NCI-H510A (cell line): Measurements from ENCODE around the gene FMN1.

Experiments used
- DNase-seq: peaks from one replicate; lab custom pipeline; 2025; lab: John Stamatoyannopoulos, UW

The FMN1 gene

DNA sequence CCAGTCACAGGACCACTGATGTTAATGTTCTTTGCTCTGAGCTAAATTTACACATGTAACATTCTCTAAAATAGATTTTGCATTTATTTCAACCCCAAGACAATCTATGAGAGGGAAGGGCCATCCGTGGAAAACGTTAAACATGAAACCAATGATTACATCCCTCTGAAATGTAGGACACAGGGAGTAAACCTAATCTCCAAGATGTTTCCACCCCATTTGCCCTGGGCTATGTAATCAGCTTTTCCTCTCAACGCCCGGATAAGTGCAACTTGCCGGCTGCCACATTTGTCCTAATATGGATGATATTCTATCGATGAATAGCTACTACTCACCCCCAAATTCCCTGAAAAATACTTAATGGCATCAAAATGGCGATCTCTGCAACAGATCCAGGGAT, 6.4 kb upstream of the FMN1 start:
- DNase-seq, result no peak

DNA sequence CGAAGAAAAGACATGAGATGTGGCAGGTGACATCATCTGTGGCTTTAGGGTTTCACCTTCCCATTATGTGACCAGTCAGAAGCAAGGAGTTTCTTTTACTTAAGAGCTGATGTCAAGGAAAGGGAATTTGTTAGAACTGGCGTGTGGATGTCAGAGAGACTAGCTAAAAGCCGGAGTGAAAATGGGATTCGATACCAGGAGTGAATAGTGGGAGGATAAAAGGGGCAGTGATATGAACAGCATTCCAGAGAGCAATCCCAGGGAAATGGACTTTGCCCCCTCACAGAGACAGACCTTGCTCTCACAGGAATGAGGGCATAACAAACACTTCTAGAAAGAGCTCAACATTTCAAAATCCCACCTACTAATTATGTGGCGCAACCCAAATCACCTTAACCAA, 5.9 kb upstream of the FMN1 start:
- DNase-seq, result no peak

DNA sequence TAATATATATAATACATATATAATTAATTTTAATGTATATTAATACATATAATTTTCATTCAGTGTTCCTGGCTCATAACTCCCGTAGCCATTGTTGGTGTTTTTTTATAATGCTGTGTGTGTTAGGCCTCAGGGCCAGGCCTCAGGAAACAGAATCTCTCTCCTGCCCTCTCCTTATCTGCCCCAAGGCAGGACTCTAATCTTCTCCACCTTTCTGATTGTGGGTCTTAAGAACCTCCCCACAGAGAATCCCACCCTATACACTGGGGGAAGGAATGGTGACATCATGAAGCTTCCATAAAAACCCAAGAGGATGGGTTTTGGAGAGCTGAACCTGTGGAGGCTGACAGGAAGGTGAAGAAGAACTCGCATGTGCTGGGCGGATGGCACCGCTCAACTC, 4.0 kb upstream of the FMN1 start:
- DNase-seq, result no peak

- no peak for DNase-seq
Measured at GRCh38 chr15:33197636-33198035, 3.1 kb upstream of the FMN1 start.

DNA sequence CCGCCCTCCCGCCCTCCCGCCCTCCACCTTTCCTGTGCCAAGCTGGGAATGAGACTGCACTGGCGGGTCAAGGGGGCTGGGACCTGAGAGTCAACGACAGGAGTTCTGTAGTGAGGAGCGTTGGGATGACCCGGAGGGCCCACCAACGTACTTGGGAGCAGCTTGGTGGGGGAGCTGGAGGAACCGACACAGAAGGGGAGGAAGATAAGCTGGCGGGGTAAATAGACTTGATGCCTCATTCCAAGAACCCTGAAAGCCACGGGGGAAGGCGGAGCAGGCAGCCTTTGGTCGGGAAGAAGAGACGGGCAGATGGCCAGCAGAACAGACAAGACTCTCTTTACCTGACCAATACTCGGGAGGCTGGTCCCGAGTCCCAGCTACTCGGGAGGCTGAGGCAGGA, 277 bp downstream of the FMN1 start:
- no peak for DNase-seq

- DNase-seq, result no peak
Measured at GRCh38 chr15:33191591-33191990, 2.9 kb downstream of the FMN1 start.

DNA sequence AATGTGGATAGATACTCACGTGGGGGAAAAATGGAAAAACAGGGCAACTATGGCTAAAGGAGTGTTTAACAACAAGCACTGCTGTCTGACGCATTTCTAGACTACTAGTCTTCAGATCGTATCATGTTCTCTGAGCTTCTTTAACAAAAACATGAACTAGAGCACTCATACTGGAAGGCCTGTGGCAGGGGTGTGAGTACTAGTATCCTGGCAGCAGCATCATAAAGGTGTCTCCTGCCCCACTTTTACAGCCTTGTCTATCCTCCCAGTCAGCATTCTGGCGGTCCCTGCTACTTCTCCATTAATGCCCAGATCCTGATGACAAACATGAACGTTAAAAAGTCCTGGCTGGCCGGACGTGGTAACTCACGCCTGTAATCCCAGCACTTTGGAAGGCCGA, 4.0 kb downstream of the FMN1 start:
- no peak for DNase-seq

DNA sequence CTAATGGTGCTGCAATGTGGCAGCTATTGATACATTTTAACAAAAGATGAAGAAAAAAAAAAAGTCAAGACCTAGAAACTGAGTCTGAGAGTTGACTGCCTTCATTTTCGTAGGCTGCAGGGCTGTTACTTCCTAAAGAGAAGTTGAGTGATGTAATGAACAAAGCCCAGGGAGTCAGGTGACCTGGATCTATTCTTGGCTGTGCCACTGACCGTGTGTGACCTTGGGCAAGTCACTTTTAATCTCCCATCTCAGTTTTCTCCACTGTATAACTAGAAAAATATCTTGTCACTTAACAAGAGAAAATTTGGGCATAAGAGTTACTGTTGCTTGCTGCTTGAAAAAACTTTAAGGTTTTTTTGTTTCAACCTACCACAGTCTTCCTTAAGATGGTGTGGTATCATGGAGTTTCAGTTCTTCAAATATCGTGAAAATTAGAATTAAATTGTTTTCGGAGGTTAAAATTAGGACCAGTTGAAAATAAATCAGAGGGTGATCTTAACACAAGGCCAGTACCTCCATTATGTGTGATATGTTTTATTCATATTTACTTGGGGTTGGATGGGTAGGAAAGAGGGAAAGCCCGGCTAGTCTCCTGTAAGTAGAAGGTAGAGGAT, 5.8 kb downstream of the FMN1 start:
- DNase-seq, result no peak

DNA sequence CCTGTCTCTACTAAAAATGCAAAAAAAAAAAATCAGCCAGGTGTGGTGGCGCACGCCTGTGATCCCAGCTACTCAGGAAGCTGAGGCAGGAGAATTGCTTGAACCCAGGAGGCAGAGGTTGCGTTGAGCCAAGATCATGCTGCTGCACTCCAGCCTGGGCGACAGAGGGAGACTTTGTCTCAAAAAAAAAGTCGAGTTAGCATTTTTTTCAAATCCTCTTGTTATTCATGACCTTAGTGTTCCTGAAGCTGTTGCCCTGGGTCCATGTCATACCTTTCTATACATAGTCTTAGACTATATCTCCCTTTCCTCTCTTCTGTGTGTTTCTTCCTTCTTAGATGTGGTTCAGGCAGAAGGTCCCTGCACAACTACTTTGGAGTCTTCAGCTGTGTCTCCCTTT, 6.4 kb downstream of the FMN1 start:
- DNase-seq, result no peak

GRCh38 chr15:33183334-33183733, 11.2 kb downstream of the FMN1 start:
- DNase-seq, result no peak

GRCh38 chr15:33182926-33183325, 11.6 kb downstream of the FMN1 start:
- DNase-seq, result no peak

DNA sequence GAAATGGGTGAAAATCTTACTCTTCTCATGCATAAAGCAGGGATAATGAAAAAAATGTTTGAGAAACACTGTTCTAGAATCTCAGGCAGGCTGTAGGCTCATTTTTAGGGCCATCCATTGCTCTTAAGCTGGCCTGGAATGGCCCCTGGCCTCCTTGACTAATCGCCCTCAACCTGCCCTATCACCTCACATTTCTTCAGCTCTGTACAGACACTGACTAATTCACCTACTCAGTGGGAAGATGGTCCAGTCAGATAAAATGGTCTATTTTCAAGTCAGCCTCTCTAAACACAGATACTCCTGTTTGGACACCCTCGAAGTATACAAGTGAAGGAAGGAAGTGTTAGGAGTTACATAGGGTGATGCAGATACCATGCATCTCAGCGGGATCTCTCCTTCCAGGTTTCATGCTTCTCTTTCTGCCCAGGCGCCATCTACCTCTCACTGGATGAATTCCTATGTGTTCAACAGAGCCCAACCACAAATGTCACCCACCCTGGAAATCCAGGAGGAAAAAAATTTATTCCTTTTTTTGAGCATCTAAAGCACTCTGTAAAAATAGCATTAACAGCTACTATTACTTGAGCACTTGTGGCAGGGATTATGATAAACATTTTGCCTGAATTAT, 12.1 kb downstream of the FMN1 start:
- no peak for DNase-seq

DNA sequence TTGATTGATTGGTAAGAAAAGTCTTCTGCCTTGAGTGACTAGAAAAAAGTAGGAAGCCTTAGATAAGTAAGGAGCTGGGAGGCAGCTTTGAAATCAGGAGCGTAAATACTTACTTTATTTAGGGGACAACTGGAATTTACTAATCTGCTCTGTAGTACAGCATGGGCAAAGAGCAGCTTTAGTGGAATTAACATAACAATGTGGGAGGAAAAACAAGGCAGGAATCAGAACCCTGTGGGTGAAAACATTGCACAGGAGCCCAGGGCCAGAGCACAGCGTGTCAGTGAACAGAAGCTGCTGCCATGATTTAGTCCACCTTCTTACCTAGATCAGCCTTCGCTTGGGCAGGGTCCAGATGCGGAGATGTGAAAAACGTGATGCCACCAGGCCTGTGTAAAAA, 14.6 kb downstream of the FMN1 start:
- no peak for DNase-seq

DNA sequence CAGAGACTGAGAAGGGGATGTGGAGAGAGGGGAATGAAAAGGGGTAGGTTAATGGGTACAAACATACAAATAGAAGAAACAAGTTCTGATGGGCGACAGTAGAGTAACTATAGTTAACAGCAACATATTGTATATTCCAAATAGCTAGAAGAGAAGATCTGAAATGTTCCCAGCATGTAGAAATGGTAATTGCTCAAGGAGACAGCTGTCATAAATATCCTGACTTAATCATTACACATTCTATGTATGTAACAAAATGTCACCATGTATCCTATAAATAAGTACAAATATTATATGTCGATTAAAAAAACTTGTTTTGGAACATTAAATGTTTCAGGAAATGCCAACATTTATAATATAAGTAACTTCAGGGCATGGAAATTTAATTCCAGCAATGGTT, 23.3 kb downstream of the FMN1 start:
- DNase-seq, result no peak

DNA sequence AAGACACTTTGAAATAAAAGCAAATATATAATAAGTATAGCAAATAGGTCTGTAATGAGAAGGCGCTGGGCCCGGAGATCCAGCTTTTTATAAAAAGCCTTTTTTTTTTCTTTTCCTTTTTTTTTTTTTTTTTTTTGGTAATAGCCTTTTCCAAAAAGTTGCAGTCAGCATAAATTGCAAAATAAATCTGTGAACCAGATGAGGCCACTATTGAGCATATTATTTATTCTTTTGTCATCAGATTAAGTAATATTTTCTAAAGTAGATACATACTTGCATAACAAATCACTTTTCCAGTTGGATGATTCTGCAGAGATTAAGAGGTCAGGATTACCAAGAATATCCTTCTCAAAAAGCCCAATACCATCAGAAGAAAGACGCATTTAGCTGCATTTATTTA, 24.9 kb downstream of the FMN1 start:
- DNase-seq, result no peak

DNA sequence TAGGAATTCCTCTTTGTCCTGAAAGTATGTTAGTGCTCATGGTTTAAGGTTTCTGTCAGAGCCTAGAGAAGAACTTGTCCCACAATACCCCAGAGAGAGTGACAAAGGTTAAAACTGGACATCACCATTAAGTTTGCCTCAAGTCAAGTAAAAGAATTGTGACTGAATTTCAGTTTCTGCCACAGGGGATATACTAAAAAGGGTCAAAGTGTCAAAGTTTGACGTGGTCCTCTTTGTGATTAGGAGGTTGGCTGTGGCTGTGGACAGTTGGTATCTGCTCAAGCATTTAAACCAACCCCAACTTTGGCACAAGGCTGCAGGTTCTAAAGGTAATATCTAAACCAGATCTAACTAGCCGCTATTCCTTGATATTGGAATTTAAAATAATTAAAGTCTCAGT, 26.1 kb downstream of the FMN1 start:
- DNase-seq, result no peak

GRCh38 chr15:33163816-33164215, 30.7 kb downstream of the FMN1 start:
- DNase-seq, result no peak

DNA sequence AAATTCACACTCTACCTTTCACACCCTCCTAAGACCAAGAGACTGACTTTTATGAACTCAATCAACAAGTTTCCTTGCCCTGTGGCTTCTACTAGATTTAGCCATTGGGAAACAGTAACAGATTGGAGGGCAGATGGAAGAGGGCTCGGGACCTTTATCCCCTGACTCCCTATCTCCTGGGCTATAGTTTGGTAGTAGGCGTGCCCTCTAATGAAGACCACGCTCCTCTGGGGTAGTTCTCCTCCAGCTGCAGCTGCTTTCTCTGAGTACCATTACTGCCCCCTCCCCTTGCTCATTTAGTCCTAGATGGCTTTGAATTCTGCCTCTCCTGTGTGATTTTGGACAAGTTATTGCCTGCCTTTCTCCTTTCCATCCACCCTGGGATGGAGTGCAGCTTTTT, 33.3 kb downstream of the FMN1 start:
- DNase-seq, result no peak

DNA sequence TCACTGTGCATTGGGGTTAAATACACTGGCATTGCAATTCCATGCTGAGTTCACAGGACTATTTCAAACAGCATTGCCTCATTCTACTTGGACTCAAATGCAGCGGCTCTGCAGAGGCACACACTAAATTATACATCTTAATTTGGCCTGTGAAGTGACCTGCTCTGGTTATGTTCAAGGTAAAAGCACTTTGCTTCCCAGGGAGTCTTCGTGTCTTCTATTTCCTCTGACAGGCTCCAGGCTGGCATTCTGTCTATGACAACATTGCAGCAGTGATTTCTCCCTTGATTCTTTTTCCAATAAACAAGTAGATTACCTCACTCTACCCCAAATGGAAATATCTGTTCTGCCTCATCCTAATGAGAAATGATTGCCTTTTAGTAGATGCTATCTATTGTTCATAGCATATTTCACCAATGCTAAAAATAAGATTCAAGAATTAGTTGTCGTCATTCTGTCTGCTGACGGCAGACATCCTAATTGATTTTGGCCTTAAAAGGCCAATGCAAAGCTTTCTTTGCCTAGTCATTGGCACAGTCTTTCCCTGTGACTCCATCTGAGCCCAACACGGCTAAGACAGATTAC, 33.8 kb downstream of the FMN1 start:
- no peak for DNase-seq

DNA sequence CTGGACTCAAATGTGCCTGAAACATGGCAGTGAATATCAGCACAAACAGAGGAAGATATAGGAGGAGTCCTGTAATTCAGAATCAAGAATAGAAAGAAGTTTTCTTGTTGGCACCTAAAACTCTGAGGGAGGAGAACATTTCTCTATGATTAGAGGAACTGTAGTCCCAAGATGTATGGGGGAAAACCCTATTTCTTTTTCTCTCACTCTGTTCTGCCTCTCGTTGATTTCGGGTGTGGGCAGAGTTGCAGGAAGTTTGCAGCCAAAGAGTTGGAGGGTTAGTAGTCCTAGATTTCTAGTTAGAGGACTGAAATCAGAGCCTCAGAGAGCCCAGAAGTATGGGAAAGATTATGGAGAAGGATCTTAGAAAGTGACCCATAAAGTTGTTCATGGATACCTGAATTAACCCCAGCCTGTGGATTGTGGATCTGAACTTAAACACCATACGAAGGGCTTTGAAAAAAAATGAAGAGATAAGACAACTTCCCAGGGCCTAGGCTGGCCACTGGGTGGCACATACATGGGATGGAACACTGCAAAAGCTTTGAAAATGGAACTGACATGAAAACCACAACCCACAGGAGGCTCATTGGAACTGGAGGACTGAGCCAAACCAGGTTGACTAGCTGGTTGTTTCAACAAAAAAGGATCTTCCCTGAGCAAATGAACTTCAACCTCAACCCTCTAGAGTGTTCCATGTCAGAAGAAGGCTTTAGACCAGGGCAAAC, 34.6 kb downstream of the FMN1 start:
- DNase-seq, result no peak

DNA sequence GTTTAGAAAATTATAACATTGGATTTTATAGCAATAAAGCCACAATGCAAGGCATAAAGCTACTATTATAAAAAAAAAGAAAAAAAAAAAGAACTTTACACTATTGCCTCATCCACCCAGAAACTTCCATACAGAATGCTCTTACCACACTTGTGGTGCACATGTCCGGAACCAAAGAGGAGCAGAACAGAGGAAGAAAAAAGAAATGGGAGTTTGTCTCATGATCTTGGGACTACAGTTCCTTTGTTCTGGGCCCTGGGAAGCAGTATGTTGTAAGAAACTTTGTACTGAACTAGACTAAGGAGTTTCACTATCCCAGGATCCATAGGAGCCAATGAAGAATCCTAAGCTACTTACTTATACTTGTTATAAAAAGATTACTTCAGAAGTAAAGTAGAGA, 36.1 kb downstream of the FMN1 start:
- no peak for DNase-seq

- no peak for DNase-seq
Measured at GRCh38 chr15:33157371-33158037, 37.0 kb downstream of the FMN1 start.
